ENCODE results near the gene LCN12. TPM values are rescaled to one million over a fixed set of nuclear protein-coding genes. Genes with fewer than 3 reads are reported as not detected.

The LCN12 gene
- polyA plus RNA-seq, 1 of the 3 experiments (the other 2 are of a cell fraction), result 0.87 TPM

DNA sequence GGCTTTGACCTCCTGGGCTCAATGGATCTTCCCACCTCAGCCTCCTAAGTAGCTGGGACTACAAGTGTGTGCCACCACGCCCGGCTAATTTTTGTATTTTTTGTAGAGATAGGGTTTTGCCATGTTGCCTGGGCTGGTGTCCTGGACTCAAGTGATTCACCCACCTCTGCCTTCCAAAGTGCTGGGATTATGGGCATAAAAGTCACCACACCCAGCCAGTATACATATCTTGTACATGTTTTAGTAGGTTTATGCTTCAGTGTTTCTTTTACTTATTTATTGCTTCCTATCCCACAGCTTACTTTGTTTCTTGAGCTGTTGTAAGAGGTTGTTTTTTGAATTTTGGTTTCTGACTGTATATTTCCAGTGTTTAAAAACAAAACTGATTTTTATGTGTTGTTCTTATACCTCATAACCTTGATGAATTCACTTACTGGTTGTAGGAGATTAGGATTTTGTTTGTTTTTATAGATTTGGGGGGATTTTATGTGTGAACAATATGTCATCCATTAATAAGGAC, 20.4 kb upstream of the LCN12 start:
- Histone ChIP-seq H3K9ac (no peak overlapping the region), H3K4me2 (no peak overlapping the region), H3K27ac (ENCODE audit: low read depth in 2 of 2, low read length in 1 of 2) (no peak overlapping the region), H2AFZ (ENCODE audit: low read depth) (no peak overlapping the region), H3K27me3 (ENCODE audit: insufficient read depth) (no peaks in the 10 kb centered on the region), H4K20me1 (ENCODE audit: insufficient read depth) (no peaks in the 10 kb centered on the region), H3K9me3 (no peaks in the 10 kb centered on the region), H3K4me1 (ENCODE audit: control insufficient read depth in 1 of 2, insufficient read depth in 2 of 2, low read depth in 1 of 2, low read length in 1 of 2) (no peaks in the 10 kb centered on the region; a peak in 1 of 4 replicates), H3K9me2 (no peaks in the 10 kb centered on the region), H3K4me3 (ENCODE audit: low read depth in 2 of 2, low read length in 1 of 2) (no peak overlapping the region), H3F3A (replicated peaks; ENCODE audit: insufficient read depth) (peaks cover 4% of the 10 kb centered on the region), H3K79me2 (ENCODE audit: insufficient read depth) (no peaks in the 10 kb centered on the region), H3K36me3 (replicated peaks in 1 of 2; ENCODE audit: control insufficient read depth in 1 of 2, insufficient read depth in 2 of 2, low read length in 1 of 2) (peaks cover 0 to 23% of the 10 kb centered on the region in 2 experiments)
- WGBS (ENCODE audit: low lambda C conversion rate), result 100% methylated on average over 2 of the region's 2 CpGs
- POLR2A ChIA-PET, result no interaction called here
- TF ChIP-seq RFX5 (IDR thresholded peaks at IDR 0.05; ENCODE audit: low read length) (no peak), RXRA (IDR thresholded peaks at IDR 0.05; ENCODE audit: borderline replicate concordance, low read depth) (no peak), RAD21 (IDR thresholded peaks at IDR 0.05; ENCODE audit: low read length) (no peak), ELF1 (IDR thresholded peaks at IDR 0.05) (no peak), TCF12 (IDR thresholded peaks at IDR 0.05) (no peak), SIN3A (IDR thresholded peaks at IDR 0.05; ENCODE audit: borderline replicate concordance, low read depth, low read length) (no peak), MXI1 (IDR thresholded peaks at IDR 0.05; ENCODE audit: low read depth, low read length) (no peak), FOXM1 (IDR thresholded peaks at IDR 0.05; ENCODE audit: low read depth) (no peak), GATA2 (CRISPR knock-in tag; IDR thresholded peaks at IDR 0.05) (no peak), TEAD4 (IDR thresholded peaks at IDR 0.05; ENCODE audit: borderline replicate concordance, insufficient read depth) (no peak), MEF2A (IDR thresholded peaks at IDR 0.05; ENCODE audit: borderline replicate concordance, low read depth) (no peak), TAF1 (IDR thresholded peaks at IDR 0.05; ENCODE audit: borderline replicate concordance, low read depth, low read length) (no peak)
- TF ChIP-seq, protein P1, sequence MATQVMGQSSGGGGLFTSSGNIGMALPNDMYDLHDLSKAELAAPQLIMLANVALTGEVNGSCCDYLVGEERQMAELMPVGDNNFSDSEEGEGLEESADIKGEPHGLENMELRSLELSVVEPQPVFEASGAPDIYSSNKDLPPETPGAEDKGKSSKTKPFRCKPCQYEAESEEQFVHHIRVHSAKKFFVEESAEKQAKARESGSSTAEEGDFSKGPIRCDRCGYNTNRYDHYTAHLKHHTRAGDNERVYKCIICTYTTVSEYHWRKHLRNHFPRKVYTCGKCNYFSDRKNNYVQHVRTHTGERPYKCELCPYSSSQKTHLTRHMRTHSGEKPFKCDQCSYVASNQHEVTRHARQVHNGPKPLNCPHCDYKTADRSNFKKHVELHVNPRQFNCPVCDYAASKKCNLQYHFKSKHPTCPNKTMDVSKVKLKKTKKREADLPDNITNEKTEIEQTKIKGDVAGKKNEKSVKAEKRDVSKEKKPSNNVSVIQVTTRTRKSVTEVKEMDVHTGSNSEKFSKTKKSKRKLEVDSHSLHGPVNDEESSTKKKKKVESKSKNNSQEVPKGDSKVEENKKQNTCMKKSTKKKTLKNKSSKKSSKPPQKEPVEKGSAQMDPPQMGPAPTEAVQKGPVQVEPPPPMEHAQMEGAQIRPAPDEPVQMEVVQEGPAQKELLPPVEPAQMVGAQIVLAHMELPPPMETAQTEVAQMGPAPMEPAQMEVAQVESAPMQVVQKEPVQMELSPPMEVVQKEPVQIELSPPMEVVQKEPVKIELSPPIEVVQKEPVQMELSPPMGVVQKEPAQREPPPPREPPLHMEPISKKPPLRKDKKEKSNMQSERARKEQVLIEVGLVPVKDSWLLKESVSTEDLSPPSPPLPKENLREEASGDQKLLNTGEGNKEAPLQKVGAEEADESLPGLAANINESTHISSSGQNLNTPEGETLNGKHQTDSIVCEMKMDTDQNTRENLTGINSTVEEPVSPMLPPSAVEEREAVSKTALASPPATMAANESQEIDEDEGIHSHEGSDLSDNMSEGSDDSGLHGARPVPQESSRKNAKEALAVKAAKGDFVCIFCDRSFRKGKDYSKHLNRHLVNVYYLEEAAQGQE (IDR thresholded peaks at IDR 0.05; ENCODE audit: low read depth, low read length), result no peak
- TF ChIP-seq, protein P2, sequence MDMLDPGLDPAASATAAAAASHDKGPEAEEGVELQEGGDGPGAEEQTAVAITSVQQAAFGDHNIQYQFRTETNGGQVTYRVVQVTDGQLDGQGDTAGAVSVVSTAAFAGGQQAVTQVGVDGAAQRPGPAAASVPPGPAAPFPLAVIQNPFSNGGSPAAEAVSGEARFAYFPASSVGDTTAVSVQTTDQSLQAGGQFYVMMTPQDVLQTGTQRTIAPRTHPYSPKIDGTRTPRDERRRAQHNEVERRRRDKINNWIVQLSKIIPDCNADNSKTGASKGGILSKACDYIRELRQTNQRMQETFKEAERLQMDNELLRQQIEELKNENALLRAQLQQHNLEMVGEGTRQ (IDR thresholded peaks at IDR 0.05; ENCODE audit: borderline replicate concordance, low read depth, low read length), result no peak
- TF ChIP-seq, protein P3, sequence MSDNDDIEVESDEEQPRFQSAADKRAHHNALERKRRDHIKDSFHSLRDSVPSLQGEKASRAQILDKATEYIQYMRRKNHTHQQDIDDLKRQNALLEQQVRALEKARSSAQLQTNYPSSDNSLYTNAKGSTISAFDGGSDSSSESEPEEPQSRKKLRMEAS (IDR thresholded peaks at IDR 0.05; ENCODE audit: low read depth), result no peak
- DNase-seq, result no peak
- CTCF ChIA-PET, result interaction anchor here (0.6 to 4.2 kb wide), 4 partner anchors 13 to 132 kb away, joined by 3 to 19 read pairs (median 4); partner anchors contain the start of genes C8G and FBXW5

All from SK-N-SH (cell line).